H1 (cell line): ENCODE data around the gene SLC25A11. TPM values are rescaled to one million over a fixed set of nuclear protein-coding genes. Genes with fewer than 3 reads are reported as not detected.

ENCODE experiments used
- CTCF ChIA-PET: fragments of 300-600 bp; sonication (Branson Sonifier 250); formaldehyde crosslinking; loops from one replicate; lab custom pipeline; 2021; ENCODE audit not compliant: partially characterized antibody; lab: Charles Lee
- POLR2A ChIA-PET: fragments of 300-600 bp; sonication (Branson Sonifier 250); formaldehyde crosslinking; loops from one replicate; lab custom pipeline; 2021; ENCODE audit warnings: inconsistent platforms; ENCODE audit not compliant: partially characterized antibody; lab: Charles Lee
- DNase-seq, 2 experiments: peaks; one replicate each; pipeline versions ENCODE4 v3.0.0 to v3.0.0-alpha.2; 2010 to 2022; ENCODE audit warnings: low spot score in 2 of 2, low read depth in 1 of 2, mixed read lengths in 1 of 2
- FAIRE-seq: peaks from 2 replicates; lab custom pipeline; 2011; peaks lifted over from hg19 to GRCh38; lab: Jason Lieb, UNC
- H2AFZ ChIP-seq: 2 replicates; pipeline ENCODE4 v1.8.1; 2012; ENCODE audit warnings: low read length, inconsistent platforms
- H2AK5ac ChIP-seq: 2 replicates; pipeline ENCODE4 v1.6.1; 2013; ENCODE audit warnings: low read depth, low read length
- H2BK120ac ChIP-seq: replicated peaks from 2 replicates; pipeline ENCODE3; 2013; ENCODE audit warnings: low read depth, low read length, inconsistent platforms
- H2BK12ac ChIP-seq: 2 replicates; pipeline ENCODE4 v1.6.1; 2013; ENCODE audit warnings: low read depth, low read length
- H2BK15ac ChIP-seq: 2 replicates; pipeline ENCODE4 v1.6.1; 2013; ENCODE audit warnings: low read length
- H2BK20ac ChIP-seq: 2 replicates; pipeline ENCODE4 v1.6.1; 2013; ENCODE audit warnings: low read length
- H2BK5ac ChIP-seq: 2 replicates; pipeline ENCODE4 v1.6.1; 2013; ENCODE audit warnings: low read depth, low read length
- H3K14ac ChIP-seq: 2 replicates; pipeline ENCODE4 v1.6.1; 2013; ENCODE audit warnings: inconsistent platforms; ENCODE audit not compliant: insufficient read length
- H3K18ac ChIP-seq: 2 replicates; pipeline ENCODE4 v1.6.1; 2013; ENCODE audit warnings: low read length; ENCODE audit errors: extremely low read depth
- H3K23ac ChIP-seq: 2 replicates; pipeline ENCODE4 v1.6.1; 2013; ENCODE audit warnings: inconsistent platforms; ENCODE audit not compliant: insufficient read length
- H3K23me2 ChIP-seq: 2 replicates; pipeline ENCODE4 v1.6.1; 2013; ENCODE audit warnings: low read depth, low read length
- H3K27ac ChIP-seq: 2 replicates; pipeline ENCODE4 v1.6.1; 2011; ENCODE audit warnings: low read depth, low read length, inconsistent platforms
- H3K27me3 ChIP-seq, 4 experiments: replicated peaks in 1 of 4; 1 replicate in 1 of 4; 2 replicates in 3 of 4; pipeline versions ENCODE4 v1.6.1 to v1.8.1; 2011 to 2013; ENCODE audit warnings: low read length in 3 of 4, mild to moderate bottlenecking in 3 of 4, inconsistent platforms in 2 of 4, mixed read lengths in 2 of 4, moderate library complexity in 1 of 4; ENCODE audit not compliant: control insufficient read depth in 3 of 4, insufficient read depth in 3 of 4; ENCODE audit errors: extremely low read depth in 1 of 4
- H3K36me3 ChIP-seq, 4 experiments: 2 replicates each; pipeline versions ENCODE4 v1.6.1 to v1.8.1; 2011 to 2013; ENCODE audit warnings: mild to moderate bottlenecking in 4 of 4, low read length in 3 of 4, moderate library complexity in 2 of 4, control low read depth in 1 of 4, inconsistent platforms in 1 of 4; ENCODE audit not compliant: insufficient read depth in 4 of 4, control insufficient read depth in 2 of 4
- H3K4ac ChIP-seq: replicated peaks from 2 replicates; pipeline ENCODE3; 2013; ENCODE audit warnings: low read length, low read depth, mixed read lengths, inconsistent platforms; ENCODE audit not compliant: insufficient read length
- H3K4me1 ChIP-seq, 4 experiments: replicated peaks in 1 of 4; 1 replicate in 1 of 4; 2 replicates in 3 of 4; pipeline versions ENCODE4 v1.6.1 to v1.8.1; 2011 to 2013; ENCODE audit warnings: low read length in 3 of 4, inconsistent platforms in 2 of 4, mixed read lengths in 1 of 4; ENCODE audit not compliant: insufficient read depth in 4 of 4, control insufficient read depth in 3 of 4
- H3K4me2 ChIP-seq, 2 experiments: 2 replicates each; pipeline versions ENCODE4 v1.6.1 to v1.8.1; 2011 to 2013; ENCODE audit warnings: low read depth in 2 of 2, low read length in 2 of 2, control low read depth in 1 of 2, inconsistent platforms in 1 of 2, mild to moderate bottlenecking in 1 of 2; ENCODE audit not compliant: insufficient read depth in 1 of 2
- H3K4me3 ChIP-seq, 4 experiments: fragments of 200-600, 300-600 bp in 1 of 4; sonication (generic), shearing (Covaris generic), sonication (Bioruptor Twin) in 1 of 4; 2 replicates each; pipeline versions ENCODE4 v1.5.1 to v1.8.1; 2011 to 2016; ENCODE audit warnings: low read length in 4 of 4, low read depth in 3 of 4, control low read depth in 2 of 4, inconsistent platforms in 2 of 4, mild to moderate bottlenecking in 2 of 4, mixed read lengths in 1 of 4, moderate library complexity in 1 of 4; ENCODE audit not compliant: insufficient read depth in 2 of 4; ENCODE audit errors: extremely low read depth in 1 of 4
- H3K56ac ChIP-seq: replicated peaks from 2 replicates; pipeline ENCODE3; 2013; ENCODE audit warnings: low read depth, mild to moderate bottlenecking, mixed read lengths, low read length, inconsistent platforms; ENCODE audit not compliant: insufficient read length
- H3K79me1 ChIP-seq: 2 replicates; pipeline ENCODE4 v1.6.1; 2013; ENCODE audit warnings: low read depth, low read length, control low read depth
- H3K79me2 ChIP-seq, 2 experiments: 2 replicates each; pipeline versions ENCODE4 v1.6.1 to v1.8.1; 2012 to 2013; ENCODE audit warnings: low read length in 2 of 2, mild to moderate bottlenecking in 2 of 2, inconsistent platforms in 1 of 2; ENCODE audit not compliant: insufficient read depth in 2 of 2, control insufficient read depth in 1 of 2
- H3K9ac ChIP-seq, 4 experiments: replicated peaks in 1 of 4; 1 replicate in 1 of 4; 2 replicates in 3 of 4; pipeline versions ENCODE4 v1.6.1 to v1.8.1; 2011 to 2013; ENCODE audit warnings: low read depth in 3 of 4, low read length in 3 of 4, control low read depth in 2 of 4, mild to moderate bottlenecking in 2 of 4, moderate library complexity in 2 of 4, inconsistent platforms in 1 of 4; ENCODE audit errors: extremely low read depth in 1 of 4
- H3K9me3 ChIP-seq, 2 experiments: 2 replicates each; pipeline versions ENCODE4 v1.6.1 to v1.8.1; 2012 to 2013; ENCODE audit warnings: mild to moderate bottlenecking in 2 of 2, moderate library complexity in 2 of 2, control low read depth in 1 of 2, inconsistent platforms in 1 of 2, low read depth in 1 of 2, low read length in 1 of 2, mixed read lengths in 1 of 2; ENCODE audit not compliant: insufficient read depth in 2 of 2
- H4K20me1 ChIP-seq, 2 experiments: replicated peaks in 1 of 2; 2 replicates each; pipeline versions ENCODE3 to v1.8.1; 2011 to 2013; ENCODE audit warnings: inconsistent platforms in 2 of 2, low read length in 2 of 2, mild to moderate bottlenecking in 1 of 2; ENCODE audit not compliant: insufficient read depth in 2 of 2, control insufficient read depth in 1 of 2
- H4K5ac ChIP-seq: 2 replicates; pipeline ENCODE4 v1.6.1; 2013; ENCODE audit warnings: low read length, low read depth, mixed read lengths, inconsistent platforms; ENCODE audit not compliant: insufficient read length
- H4K8ac ChIP-seq: 2 replicates; pipeline ENCODE4 v1.8.0; 2013; ENCODE audit warnings: mild to moderate bottlenecking, moderate library complexity, low read length, inconsistent platforms; ENCODE audit not compliant: insufficient read depth; ENCODE audit errors: extremely low read depth
- H4K91ac ChIP-seq: replicated peaks from 2 replicates; pipeline ENCODE3; 2013; ENCODE audit warnings: low read length, mixed read lengths, inconsistent platforms; ENCODE audit not compliant: insufficient read length
- CBX8 ChIP-seq: fragments of 300-800, 300-1000 bp; sonication (generic); IDR thresholded peaks from 2 replicates; pipeline ENCODE4 v1.7.1; 2016; ENCODE audit warnings: low read depth, low read length, borderline replicate concordance
- CHD2 ChIP-seq: IDR thresholded peaks from 2 replicates; pipeline ENCODE4 v1.6.1; 2012; ENCODE audit warnings: low read length, improper control_type of control experiment
- HDAC2 ChIP-seq, 2 experiments: fragments of 300-600 bp in 1 of 2; sonication (generic) in 1 of 2; IDR thresholded peaks; 2 replicates each; pipeline ENCODE4 v1.6.1; 2011 to 2012; ENCODE audit warnings: low read depth in 2 of 2, low read length in 2 of 2, mild to moderate bottlenecking in 2 of 2, moderate library complexity in 2 of 2, borderline replicate concordance in 1 of 2, inconsistent platforms in 1 of 2
- KDM4A ChIP-seq: IDR thresholded peaks from one replicate; pipeline ENCODE4 v1.7.1; 2012; ENCODE audit warnings: low read depth, mild to moderate bottlenecking, moderate library complexity, low read length, inconsistent platforms; ENCODE audit not compliant: severe bottlenecking
- PHF8 ChIP-seq: fragments of 200-600 bp; sonication (generic); conservative IDR thresholded peaks from 2 replicates; pipeline ENCODE4 v1.7.1; 2012; ENCODE audit warnings: low read depth, mild to moderate bottlenecking, inconsistent platforms, low read length, moderate library complexity
- POLR2A ChIP-seq, 2 experiments: IDR thresholded peaks; 1 replicate in 1 of 2; 2 replicates in 1 of 2; pipeline ENCODE4 v1.6.1; 2011; ENCODE audit warnings: low read depth in 2 of 2, low read length in 2 of 2, mild to moderate bottlenecking in 2 of 2; ENCODE audit errors: control extremely low read depth in 1 of 2
- RBBP5 ChIP-seq: IDR thresholded peaks from 2 replicates; pipeline ENCODE4 v1.7.1; 2012; ENCODE audit warnings: low read depth, mild to moderate bottlenecking, inconsistent platforms, low read length, moderate library complexity, borderline replicate concordance
- RFX5 ChIP-seq: IDR thresholded peaks from 2 replicates; pipeline ENCODE4 v1.6.1; 2011; ENCODE audit warnings: low read depth, low read length, improper control_type of control experiment, borderline replicate concordance
- RNF2 ChIP-seq: fragments of 200-900, 300-1000 bp; sonication (generic); IDR thresholded peaks from 2 replicates; pipeline ENCODE4 v1.7.1; 2016; ENCODE audit warnings: borderline replicate concordance, low read depth, mild to moderate bottlenecking, antibody characterized with exemption, low read length; ENCODE audit not compliant: poor library complexity, severe bottlenecking; ENCODE audit errors: missing control alignments
- TEAD4 ChIP-seq: IDR thresholded peaks from 2 replicates; pipeline ENCODE4 v1.6.1; 2012; ENCODE audit warnings: low read depth, low read length, inconsistent platforms, mixed read lengths
- YY1 ChIP-seq: IDR thresholded peaks from 2 replicates; pipeline ENCODE4 v1.6.1; 2011; ENCODE audit warnings: low read depth, mild to moderate bottlenecking, low read length
- WGBS, 2 experiments: shearing (Covaris generic) in 1 of 2; methylation state at CpG; one replicate each; pipeline versions ENCODE4 v1.1.6 to v1.1.7; 2013 to 2015; ENCODE audit warnings: low lambda C conversion rate in 2 of 2, mixed read lengths in 2 of 2, inconsistent platforms in 1 of 2, low coverage in 1 of 2, missing lambda C conversion rate in 1 of 2; ENCODE audit not compliant: insufficient replicate concordance in 2 of 2, insufficient coverage in 1 of 2, insufficient read length in 1 of 2; ENCODE audit errors: extremely low coverage in 1 of 2, missing lambda C conversion rate in 1 of 2; 5-methylcytosine and 5-hydroxymethylcytosine counted together
- polyA plus RNA-seq, 7 experiments: library from polyadenylated mRNA; depleted of rRNA in 3 of 7; stranded (reverse) in 5 of 7; unstranded in 2 of 7; fragments of >200 nt in 5 of 7; fragments of 200-250 nt in 2 of 7; gene quantifications; 1 replicate in 5 of 7; 2 replicates in 1 of 7; 4 replicates in 1 of 7; pipeline versions ENCODE4 v1.2.1 to v1.2.3, GENCODE V29; 2011 to 2013; ENCODE audit warnings: missing spikeins in 2 of 7, mixed read lengths in 2 of 7
- total RNA-seq: library from RNA; stranded (reverse); fragmentation: NEBNext Ultra II Directional; extraction: Animal tissue kit (Norgen Biotek cat#: 25700); gene quantifications from 2 replicates; pipeline ENCODE4 v1.2.1, GENCODE V29; 2021

The SLC25A11 gene
- total and polyA plus RNA-seq, 2 of the 8 experiments (the other 6 are each of a cell fraction or from before 2014, with no cell fraction given): 55.9 to 97.0 TPM

GRCh38 chr17:4973256-4974114 is 33.6 kb upstream of the SLC25A11 start:
- H3K4me1 ChIP-seq: peaks cover 0 to 13% (median 6%) of the 10 kb centered on the region in 4 experiments; a peak in 5 of 7 replicates
- no peak overlapping the region for H2AK5ac ChIP-seq
- no peak overlapping the region for H4K5ac ChIP-seq
- no peak overlapping the region for H2BK12ac ChIP-seq
- H3K9me3 ChIP-seq: no peaks in the 10 kb centered on the region
- no peak overlapping the region for H4K8ac ChIP-seq
- H3K14ac ChIP-seq: no peak overlapping the region
- H3K27ac ChIP-seq: no peak overlapping the region
- CTCF ChIA-PET: interaction anchor here (0.8 to 2.8 kb wide), 4 partner anchors 13 to 64 kb away, joined by 3 to 15 read pairs (median 4); partner anchors contain the start of genes CAMTA2 and GP1BA
- no peak overlapping the region for H3K18ac ChIP-seq
- no peak overlapping the region for H4K91ac ChIP-seq
- peaks cover 0 to 11% (median 0%) of the 10 kb centered on the region in 4 experiments; a peak in 2 of 8 replicates for H3K36me3 ChIP-seq
- no peak overlapping the region for H2BK15ac ChIP-seq
- no peak overlapping the region for H3K4me2 ChIP-seq
- H3K9ac ChIP-seq: no peak overlapping the region
- H3K23me2 ChIP-seq: peaks cover 7% of the 10 kb centered on the region
- peaks cover 0 to 47% (median 34%) of the 10 kb centered on the region in 4 experiments; a peak in 6 of 7 replicates for H3K27me3 ChIP-seq
- no peak overlapping the region for H3K56ac ChIP-seq
- WGBS, 2 experiments: 91% methylated on average over 10 of the region's 10 CpGs; no CpG with 5 or more reads in 1 of the 2 experiments
- POLR2A ChIA-PET: interaction anchor here (0.7 to 32.4 kb wide), 8 partner anchors 12 to 308 kb away, joined by 3 to 987 read pairs (median 7); partner anchors contain the start of genes CAMTA2, CHRNE, ENO3 and INCA1
- no peak overlapping the region for H2BK5ac ChIP-seq
- H2BK20ac ChIP-seq: no peak overlapping the region
- H4K20me1 ChIP-seq: peaks cover 2 to 13% of the 10 kb centered on the region in 2 experiments
- H3K4ac ChIP-seq: no peak overlapping the region
- DNase-seq (no peak), FAIRE-seq (no peak)
- no peak overlapping the region for H2BK120ac ChIP-seq
- H3K4me3 ChIP-seq: no peak overlapping the region
- H3K79me1 ChIP-seq: 0 out of 2 replicates have a peak, but pooled peaks cover 3% of the 10 kb centered on the region
- no peak overlapping the region for H3K23ac ChIP-seq
- H2AFZ ChIP-seq: no peak overlapping the region
- peaks cover 0 to 12% of the 10 kb centered on the region in 2 experiments; a peak in 1 of 4 replicates for H3K79me2 ChIP-seq
- no peak for TF ChIP-seq PHF8
- TF ChIP-seq CHD2: no peak
- TF ChIP-seq KDM4A: no peak
- TF ChIP-seq POLR2A (IDR thresholded peaks at IDR 0.05; ENCODE audit: control extremely low read depth in 1 of 2, low read depth in 2 of 2, low read length in 2 of 2): no peak
- TF ChIP-seq RBBP5: no peak
- TF ChIP-seq CBX8: no peak
- no peak for TF ChIP-seq TEAD4
- no peak for TF ChIP-seq RFX5
- no peak for TF ChIP-seq RNF2
- no peak for TF ChIP-seq HDAC2 (IDR thresholded peaks at IDR 0.05; ENCODE audit: borderline replicate concordance in 1 of 2, low read depth in 2 of 2, low read length in 2 of 2)
- no peak for TF ChIP-seq YY1
